Neural cell (in vitro differentiated cells): ENCODE results near the gene LTBP4. TPM values are rescaled to one million over a fixed set of nuclear protein-coding genes. Genes with fewer than 3 reads are reported as not detected.

Source experiments
- H2AFZ ChIP-seq: fragments of 200-600, 300-800 bp; sonication (generic), shearing (Covaris generic); 2 replicates; pipeline ENCODE4 v1.6.0; 2014; ENCODE audit warnings: low read depth, mild to moderate bottlenecking, antibody characterized with exemption, low read length, moderate library complexity
- H3F3A ChIP-seq: fragments of 200-600 bp; shearing (Covaris generic); 2 replicates; pipeline ENCODE4 v1.6.1; 2016; ENCODE audit warnings: mild to moderate bottlenecking, moderate library complexity, mixed read lengths, antibody characterized with exemption, low read length; ENCODE audit not compliant: insufficient read depth, poor library complexity, severe bottlenecking
- H3K27ac ChIP-seq: fragments of 200-600, 300-800 bp; sonication (generic), shearing (Covaris generic); 2 replicates; pipeline ENCODE4 v1.5.1; 2014; ENCODE audit warnings: mild to moderate bottlenecking, low read length, moderate library complexity
- H3K27me3 ChIP-seq: fragments of 300-800, 200-600 bp; sonication (generic), shearing (Covaris generic); 2 replicates; pipeline ENCODE4 v1.6.0; 2014; ENCODE audit warnings: mild to moderate bottlenecking, low read depth, low read length, moderate library complexity; ENCODE audit not compliant: insufficient read depth
- H3K36me3 ChIP-seq: fragments of 300-800, 200-600 bp; sonication (generic), shearing (Covaris generic); 2 replicates; pipeline ENCODE4 v1.5.1; 2014; ENCODE audit warnings: mild to moderate bottlenecking, antibody characterized with exemption, low read length, moderate library complexity; ENCODE audit not compliant: insufficient read depth
- H3K4me2 ChIP-seq: fragments of 300-800, 200-600 bp; sonication (generic), shearing (Covaris generic); 2 replicates; pipeline ENCODE4 v1.6.0; 2014; ENCODE audit warnings: mild to moderate bottlenecking, low read length
- H3K4me3 ChIP-seq: fragments of 300-800, 200-600 bp; sonication (generic), shearing (Covaris generic); 2 replicates; pipeline ENCODE4 v1.5.1; 2014; ENCODE audit warnings: mild to moderate bottlenecking, low read length, moderate library complexity
- H3K79me2 ChIP-seq: fragments of 200-600 bp; shearing (Covaris generic); replicated peaks from 2 replicates; pipeline ENCODE4 v1.6.0; 2014; ENCODE audit warnings: mild to moderate bottlenecking, low read length, moderate library complexity; ENCODE audit not compliant: insufficient read depth
- H3K9ac ChIP-seq: fragments of 300-800, 200-600 bp; sonication (generic), shearing (Covaris generic); 2 replicates; pipeline ENCODE4 v1.6.1; 2016; ENCODE audit warnings: mild to moderate bottlenecking, low read length, mixed read lengths
- H3K9me2 ChIP-seq: fragments of 200-600 bp; shearing (Covaris generic); 2 replicates; pipeline ENCODE4 v1.6.1; 2016; ENCODE audit warnings: mild to moderate bottlenecking, low read length, mixed read lengths; ENCODE audit not compliant: insufficient read depth
- H3K9me3 ChIP-seq: fragments of 200-600, 300-800 bp; sonication (generic), shearing (Covaris generic); 2 replicates; pipeline ENCODE4 v1.6.1; 2016; ENCODE audit warnings: mild to moderate bottlenecking, mixed run types, low read length, moderate library complexity, mixed read lengths
- H4K20me1 ChIP-seq: fragments of 200-600 bp; shearing (Covaris generic); 2 replicates; pipeline ENCODE4 v1.6.1; 2016; ENCODE audit warnings: mild to moderate bottlenecking, mixed run types; ENCODE audit not compliant: insufficient read depth
- EP300 ChIP-seq: fragments of 450-650 bp; conservative IDR thresholded peaks from 2 replicates; pipeline ENCODE4 v1.6.1; 2014; ENCODE audit warnings: antibody characterized with exemption, mild to moderate bottlenecking, moderate library complexity; ENCODE audit not compliant: poor library complexity, severe bottlenecking
- EZH2 ChIP-seq: fragments of 200-600, 300-800 bp; shearing (Covaris generic), sonication (generic); IDR thresholded peaks from 2 replicates; pipeline ENCODE4 v1.6.1; 2014; ENCODE audit warnings: antibody characterized with exemption, low read length, borderline replicate concordance, mild to moderate bottlenecking; ENCODE audit not compliant: insufficient read depth, poor library complexity, severe bottlenecking
- MXI1 ChIP-seq: fragments of 450-650 bp; conservative IDR thresholded peaks from 2 replicates; pipeline ENCODE4 v1.6.1; 2014; ENCODE audit warnings: antibody characterized with exemption, mild to moderate bottlenecking; ENCODE audit not compliant: poor library complexity, severe bottlenecking
- POLR2AphosphoS5 ChIP-seq: IDR thresholded peaks from 2 replicates; pipeline ENCODE4 v1.6.1; 2012
- RAD21 ChIP-seq: fragments of 450-650 bp; conservative IDR thresholded peaks from 2 replicates; pipeline ENCODE4 v1.6.1; 2014; ENCODE audit warnings: antibody characterized with exemption, mild to moderate bottlenecking, moderate library complexity
- SMC3 ChIP-seq: fragments of 450-650 bp; conservative IDR thresholded peaks from 2 replicates; pipeline ENCODE4 v1.6.1; 2014; ENCODE audit warnings: antibody characterized with exemption, mild to moderate bottlenecking, moderate library complexity; ENCODE audit not compliant: poor library complexity
- TAF1 ChIP-seq: IDR thresholded peaks from 2 replicates; pipeline ENCODE4 v1.6.1; 2012; ENCODE audit warnings: low read depth
- polyA plus RNA-seq: library from polyadenylated mRNA; depleted of rRNA; stranded (reverse); fragments of >200 nt; gene quantifications from 2 replicates; pipeline ENCODE4 v1.2.3, GENCODE V29; 2014
- TF ChIP-seq, protein P1 (sequence below): fragments of 450-650 bp; IDR thresholded peaks from 2 replicates; pipeline ENCODE4 v1.5.1; 2014; ENCODE audit warnings: antibody characterized with exemption, mild to moderate bottlenecking, moderate library complexity; ENCODE audit not compliant: poor library complexity, severe bottlenecking
- TF ChIP-seq, protein P2 (sequence below): IDR thresholded peaks from 2 replicates; pipeline ENCODE4 v1.6.1; 2012; ENCODE audit warnings: borderline replicate concordance

Gene LTBP4
- polyA plus RNA-seq, 1 donor from 2014 or later = 55.6 TPM

DNA sequence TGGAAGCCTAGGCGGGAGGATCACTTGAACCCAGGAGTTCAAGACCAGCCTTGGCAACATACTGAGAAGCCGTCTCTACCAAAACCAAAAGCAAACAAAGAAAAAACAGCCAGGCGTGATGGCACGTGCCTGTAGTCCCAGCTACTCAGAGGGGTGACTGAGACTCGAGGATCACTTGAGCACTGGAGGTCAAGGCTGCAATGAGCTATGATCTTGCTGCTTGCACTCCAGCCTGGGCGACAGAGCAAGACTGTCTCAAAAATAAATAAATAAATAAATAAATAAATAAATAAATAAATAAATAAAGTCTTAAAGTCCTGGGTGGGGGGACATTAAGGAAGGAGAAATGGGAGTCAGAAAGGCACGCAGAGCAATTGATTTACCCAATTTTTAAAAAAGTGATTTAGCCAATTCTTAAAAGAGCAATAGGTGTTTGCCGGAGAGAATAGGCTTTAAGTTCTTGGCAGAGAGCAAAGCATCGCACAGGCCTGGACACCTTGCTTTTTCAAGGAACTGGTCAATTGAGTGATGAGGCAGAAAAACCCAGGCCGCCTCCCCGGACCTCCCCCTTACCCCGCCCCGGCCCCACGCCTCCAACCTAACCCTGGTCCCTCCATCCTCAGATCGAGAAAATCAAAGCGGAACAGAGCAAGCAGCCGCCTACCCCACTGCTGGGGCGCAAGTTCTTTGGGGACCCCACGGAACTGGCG, 34.0 kb upstream of the LTBP4 start:
- peaks cover 41% of the 10 kb centered on the region for H3K27me3 ChIP-seq
- H3K79me2 ChIP-seq = no peaks in the 10 kb centered on the region
- H4K20me1 ChIP-seq = no peaks in the 10 kb centered on the region
- no peaks in the 10 kb centered on the region for H3K9me3 ChIP-seq
- H3K9me2 ChIP-seq = no peaks in the 10 kb centered on the region
- no peaks in the 10 kb centered on the region for H3F3A ChIP-seq
- no peak overlapping the region for H3K4me2 ChIP-seq
- H3K4me3 ChIP-seq = peak overlapping the region; percentile 31
- H3K9ac ChIP-seq = no peak overlapping the region
- no peak overlapping the region for H3K27ac ChIP-seq
- H3K36me3 ChIP-seq = no peaks in the 10 kb centered on the region
- no peak overlapping the region for H2AFZ ChIP-seq
- no peak for TF ChIP-seq TAF1
- TF ChIP-seq, protein P1, sequence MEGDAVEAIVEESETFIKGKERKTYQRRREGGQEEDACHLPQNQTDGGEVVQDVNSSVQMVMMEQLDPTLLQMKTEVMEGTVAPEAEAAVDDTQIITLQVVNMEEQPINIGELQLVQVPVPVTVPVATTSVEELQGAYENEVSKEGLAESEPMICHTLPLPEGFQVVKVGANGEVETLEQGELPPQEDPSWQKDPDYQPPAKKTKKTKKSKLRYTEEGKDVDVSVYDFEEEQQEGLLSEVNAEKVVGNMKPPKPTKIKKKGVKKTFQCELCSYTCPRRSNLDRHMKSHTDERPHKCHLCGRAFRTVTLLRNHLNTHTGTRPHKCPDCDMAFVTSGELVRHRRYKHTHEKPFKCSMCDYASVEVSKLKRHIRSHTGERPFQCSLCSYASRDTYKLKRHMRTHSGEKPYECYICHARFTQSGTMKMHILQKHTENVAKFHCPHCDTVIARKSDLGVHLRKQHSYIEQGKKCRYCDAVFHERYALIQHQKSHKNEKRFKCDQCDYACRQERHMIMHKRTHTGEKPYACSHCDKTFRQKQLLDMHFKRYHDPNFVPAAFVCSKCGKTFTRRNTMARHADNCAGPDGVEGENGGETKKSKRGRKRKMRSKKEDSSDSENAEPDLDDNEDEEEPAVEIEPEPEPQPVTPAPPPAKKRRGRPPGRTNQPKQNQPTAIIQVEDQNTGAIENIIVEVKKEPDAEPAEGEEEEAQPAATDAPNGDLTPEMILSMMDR = no peak
- TF ChIP-seq EZH2 = no peak
- no peak for TF ChIP-seq RAD21
- no peak for TF ChIP-seq POLR2AphosphoS5
- TF ChIP-seq EP300 = no peak
- TF ChIP-seq, protein P2, sequence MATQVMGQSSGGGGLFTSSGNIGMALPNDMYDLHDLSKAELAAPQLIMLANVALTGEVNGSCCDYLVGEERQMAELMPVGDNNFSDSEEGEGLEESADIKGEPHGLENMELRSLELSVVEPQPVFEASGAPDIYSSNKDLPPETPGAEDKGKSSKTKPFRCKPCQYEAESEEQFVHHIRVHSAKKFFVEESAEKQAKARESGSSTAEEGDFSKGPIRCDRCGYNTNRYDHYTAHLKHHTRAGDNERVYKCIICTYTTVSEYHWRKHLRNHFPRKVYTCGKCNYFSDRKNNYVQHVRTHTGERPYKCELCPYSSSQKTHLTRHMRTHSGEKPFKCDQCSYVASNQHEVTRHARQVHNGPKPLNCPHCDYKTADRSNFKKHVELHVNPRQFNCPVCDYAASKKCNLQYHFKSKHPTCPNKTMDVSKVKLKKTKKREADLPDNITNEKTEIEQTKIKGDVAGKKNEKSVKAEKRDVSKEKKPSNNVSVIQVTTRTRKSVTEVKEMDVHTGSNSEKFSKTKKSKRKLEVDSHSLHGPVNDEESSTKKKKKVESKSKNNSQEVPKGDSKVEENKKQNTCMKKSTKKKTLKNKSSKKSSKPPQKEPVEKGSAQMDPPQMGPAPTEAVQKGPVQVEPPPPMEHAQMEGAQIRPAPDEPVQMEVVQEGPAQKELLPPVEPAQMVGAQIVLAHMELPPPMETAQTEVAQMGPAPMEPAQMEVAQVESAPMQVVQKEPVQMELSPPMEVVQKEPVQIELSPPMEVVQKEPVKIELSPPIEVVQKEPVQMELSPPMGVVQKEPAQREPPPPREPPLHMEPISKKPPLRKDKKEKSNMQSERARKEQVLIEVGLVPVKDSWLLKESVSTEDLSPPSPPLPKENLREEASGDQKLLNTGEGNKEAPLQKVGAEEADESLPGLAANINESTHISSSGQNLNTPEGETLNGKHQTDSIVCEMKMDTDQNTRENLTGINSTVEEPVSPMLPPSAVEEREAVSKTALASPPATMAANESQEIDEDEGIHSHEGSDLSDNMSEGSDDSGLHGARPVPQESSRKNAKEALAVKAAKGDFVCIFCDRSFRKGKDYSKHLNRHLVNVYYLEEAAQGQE = no peak
- TF ChIP-seq SMC3 = no peak
- TF ChIP-seq MXI1 = no peak

DNA sequence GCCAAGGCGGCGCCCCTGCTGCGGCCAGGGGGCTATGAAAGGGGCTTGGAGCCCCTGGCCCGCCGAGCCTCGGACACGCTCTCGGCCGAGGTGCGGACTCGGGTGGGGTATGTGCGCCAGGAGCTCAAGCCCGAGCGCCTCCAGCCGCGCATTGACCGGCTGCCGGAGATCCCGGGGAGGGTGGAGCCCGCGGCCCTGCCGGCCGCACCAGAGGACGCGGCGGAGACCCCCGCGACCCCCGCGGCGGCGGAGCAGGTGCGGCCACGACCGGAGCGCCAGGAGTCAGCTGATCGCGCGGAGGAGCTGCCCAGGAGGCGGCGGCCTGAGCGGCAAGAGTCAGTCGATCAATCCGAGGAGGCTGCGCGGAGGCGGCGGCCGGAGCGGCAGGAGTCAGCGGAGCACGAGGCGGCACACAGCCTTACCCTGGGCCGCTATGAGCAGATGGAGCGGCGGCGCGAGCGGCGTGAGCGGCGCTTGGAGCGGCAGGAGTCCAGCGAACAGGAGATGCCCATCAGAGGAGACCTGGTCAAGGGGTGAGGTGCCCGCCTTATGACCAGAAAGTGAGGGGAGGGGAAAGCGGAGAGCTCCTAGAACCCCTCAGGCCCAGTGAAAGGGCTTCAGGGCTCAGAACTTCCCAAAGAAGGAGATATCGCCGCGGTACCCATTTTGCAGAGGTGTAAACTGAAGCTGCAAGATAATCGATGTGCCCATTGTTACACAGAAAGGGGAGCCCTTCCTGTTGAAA, 33.2 kb upstream of the LTBP4 start:
- H3K4me3 ChIP-seq = peak overlapping the region; percentile 31
- H3K27me3 ChIP-seq = peaks cover 41% of the 10 kb centered on the region
- no peak overlapping the region for H3K4me2 ChIP-seq
- no peaks in the 10 kb centered on the region for H3K9me2 ChIP-seq
- no peak overlapping the region for H2AFZ ChIP-seq
- H3K9ac ChIP-seq = no peak overlapping the region
- H4K20me1 ChIP-seq = no peaks in the 10 kb centered on the region
- no peaks in the 10 kb centered on the region for H3F3A ChIP-seq
- no peak overlapping the region for H3K27ac ChIP-seq
- TF ChIP-seq EZH2 = peak; percentile 71
- TF ChIP-seq, protein P2 = no peak
- no peaks in the 10 kb centered on the region for H3K36me3 ChIP-seq
- H3K9me3 ChIP-seq = no peaks in the 10 kb centered on the region
- H3K79me2 ChIP-seq = no peaks in the 10 kb centered on the region
